Tibial nerve (tissue), 4 donors: ENCODE results near the gene GGCT.

Source experiments
- CTCF ChIP-seq, 5 experiments: fragments of 200-600 bp in 3 of 5; fragments of 450-650 bp in 2 of 5; sonication (generic) in 3 of 5; IDR thresholded peaks; one replicate each; pipeline ENCODE4 v1.5.1; 2016 to 2019; ENCODE audit warnings: antibody characterized with exemption in 5 of 5, mild to moderate bottlenecking in 3 of 5, moderate library complexity in 2 of 5
- EP300 ChIP-seq, 2 donors: sonication (generic); formaldehyde crosslinking; IDR thresholded peaks; one replicate each; pipeline ENCODE4 v1.6.1; 2017; ENCODE audit warnings: antibody characterized with exemption in 2 of 2, mild to moderate bottlenecking in 1 of 2
- POLR2A ChIP-seq, 2 donors: fragments of 450-650 bp; IDR thresholded peaks; one replicate each; pipeline ENCODE4 v1.6.1; 2017; ENCODE audit warnings: antibody characterized with exemption in 2 of 2, mild to moderate bottlenecking in 2 of 2, moderate library complexity in 2 of 2

DNA sequence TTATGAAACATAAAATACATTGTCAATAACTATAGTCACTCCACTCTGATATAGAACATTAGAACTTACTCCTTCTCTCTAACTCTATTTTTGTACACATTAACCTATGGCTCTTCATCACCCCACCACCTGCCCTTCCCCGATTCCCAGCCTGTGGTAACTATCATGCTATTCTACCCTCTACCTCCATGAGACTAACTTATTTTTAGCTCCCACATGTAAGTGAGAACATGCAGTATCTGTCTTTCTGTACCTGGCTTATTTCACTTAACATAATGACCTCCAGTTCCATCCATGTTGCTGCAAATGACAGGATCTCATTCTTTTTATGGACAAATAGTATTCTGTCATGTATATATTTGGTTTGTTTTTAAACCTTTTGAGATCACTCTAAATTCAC lies 17.3 kb downstream of the GGCT start:
- TF ChIP-seq CTCF (IDR thresholded peaks at IDR 0.05) (no peak), POLR2A (IDR thresholded peaks at IDR 0.05) (no peak), EP300 (IDR thresholded peaks at IDR 0.05) (no peak)
